Kidney tubule cell (primary cell): Measurements from ENCODE around the gene MMP11.

Experiments used
- DNase-seq: peaks from one replicate; pipeline ENCODE4 v3.0.0-alpha.2; 2018; ENCODE audit warnings: low spot score

MMP11 gene

GRCh38 chr22:23781511-23782183 lies 9.0 kb downstream of the MMP11 start:
- DNase-seq = peak; percentile 28

DNA sequence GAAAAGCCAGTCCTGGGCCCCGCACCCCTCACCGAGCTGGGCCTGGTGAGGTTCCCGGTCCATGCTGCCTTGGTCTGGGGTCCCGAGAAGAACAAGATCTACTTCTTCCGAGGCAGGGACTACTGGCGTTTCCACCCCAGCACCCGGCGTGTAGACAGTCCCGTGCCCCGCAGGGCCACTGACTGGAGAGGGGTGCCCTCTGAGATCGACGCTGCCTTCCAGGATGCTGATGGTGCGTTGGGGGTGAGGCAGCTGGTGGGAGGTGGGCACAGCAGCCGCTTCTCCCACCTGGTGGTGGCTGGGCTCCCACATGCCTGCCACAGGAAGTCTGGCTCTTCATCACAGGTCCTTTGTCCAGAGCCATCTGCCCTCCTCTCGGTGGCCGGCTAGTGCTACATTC lies 9.6 kb downstream of the MMP11 start:
- no peak for DNase-seq

DNA sequence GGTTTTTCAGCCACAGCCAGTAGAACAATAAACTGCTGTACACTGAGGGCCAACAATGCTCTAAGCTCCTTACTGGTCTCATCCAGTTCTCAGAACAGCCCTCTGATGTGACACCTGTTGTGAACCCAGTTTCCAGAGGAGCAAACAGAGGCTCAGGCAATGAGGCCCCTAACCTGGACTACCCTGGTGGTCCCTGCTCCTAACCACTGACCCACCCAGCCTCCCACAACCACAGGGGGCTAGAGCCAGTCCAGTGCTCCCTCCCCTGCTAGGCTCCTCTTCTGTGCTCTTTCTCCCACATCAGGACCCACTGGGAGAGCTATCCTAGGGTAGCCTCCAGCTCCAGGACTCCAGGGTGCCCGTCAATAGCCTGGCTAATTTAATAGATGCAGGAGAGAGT lies 10.1 kb downstream of the MMP11 start:
- no peak for DNase-seq

GRCh38 chr22:23783265-23784150 lies 10.9 kb downstream of the MMP11 start:
- no peak for DNase-seq

- peak; percentile 49 for DNase-seq
These were observed 11.6 kb downstream of the MMP11 start for GRCh38 chr22:23784215-23784732.

GRCh38 chr22:23786261-23786710 lies 13.6 kb downstream of the MMP11 start:
- DNase-seq = no peak

DNA sequence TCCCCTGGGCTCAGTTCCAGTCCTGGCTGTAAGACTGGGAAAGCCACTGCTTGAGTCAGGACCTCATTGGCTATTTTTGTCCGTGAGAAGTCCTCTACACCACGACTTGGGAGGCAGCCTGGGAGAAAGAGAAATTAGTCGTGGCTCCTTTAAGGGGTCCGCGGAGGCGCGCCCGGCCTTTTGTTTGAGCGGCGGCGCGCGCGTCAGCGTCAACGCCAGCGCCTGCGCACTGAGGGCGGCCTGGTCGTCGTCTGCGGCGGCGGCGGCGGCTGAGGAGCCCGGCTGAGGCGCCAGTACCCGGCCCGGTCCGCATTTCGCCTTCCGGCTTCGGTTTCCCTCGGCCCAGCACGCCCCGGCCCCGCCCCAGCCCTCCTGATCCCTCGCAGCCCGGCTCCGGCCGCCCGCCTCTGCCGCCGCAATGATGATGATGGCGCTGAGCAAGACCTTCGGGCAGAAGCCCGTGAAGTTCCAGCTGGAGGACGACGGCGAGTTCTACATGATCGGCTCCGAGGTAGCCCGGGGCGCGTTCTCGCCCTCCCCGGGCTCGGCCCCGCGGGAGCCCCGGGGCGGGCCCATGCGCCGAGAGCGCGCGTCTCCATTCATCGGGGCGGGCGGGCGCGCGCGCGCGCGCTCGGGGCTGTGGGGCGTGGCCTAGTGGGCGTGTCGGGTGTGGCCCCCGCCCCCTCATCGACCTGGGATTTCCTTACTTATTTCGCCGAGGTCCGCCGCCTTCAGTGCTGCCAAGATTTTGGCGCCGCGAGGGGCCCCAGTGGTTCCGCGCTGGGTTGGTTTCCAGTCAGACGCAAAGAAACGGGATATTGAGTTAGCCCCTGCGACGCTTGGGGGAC lies 14.3 kb downstream of the MMP11 start, which contains the start of gene SMARCB1:
Gene SMARCB1 (plus strand): TSS at position 215 of the 848 bp plus-strand sequence. CDS start 204 bp downstream, at position 419.
- DNase-seq = peak; percentile 89

- DNase-seq = no peak
These were observed 14.9 kb downstream of the MMP11 start for GRCh38 chr22:23787600-23787896.

GRCh38 chr22:23787910-23788309 lies 15.3 kb downstream of the MMP11 start:
- no peak for DNase-seq

- no peak for DNase-seq
These were observed 16.5 kb downstream of the MMP11 start for GRCh38 chr22:23789121-23789520.

- no peak for DNase-seq
These were observed 17.0 kb downstream of the MMP11 start for GRCh38 chr22:23789638-23790037.

DNA sequence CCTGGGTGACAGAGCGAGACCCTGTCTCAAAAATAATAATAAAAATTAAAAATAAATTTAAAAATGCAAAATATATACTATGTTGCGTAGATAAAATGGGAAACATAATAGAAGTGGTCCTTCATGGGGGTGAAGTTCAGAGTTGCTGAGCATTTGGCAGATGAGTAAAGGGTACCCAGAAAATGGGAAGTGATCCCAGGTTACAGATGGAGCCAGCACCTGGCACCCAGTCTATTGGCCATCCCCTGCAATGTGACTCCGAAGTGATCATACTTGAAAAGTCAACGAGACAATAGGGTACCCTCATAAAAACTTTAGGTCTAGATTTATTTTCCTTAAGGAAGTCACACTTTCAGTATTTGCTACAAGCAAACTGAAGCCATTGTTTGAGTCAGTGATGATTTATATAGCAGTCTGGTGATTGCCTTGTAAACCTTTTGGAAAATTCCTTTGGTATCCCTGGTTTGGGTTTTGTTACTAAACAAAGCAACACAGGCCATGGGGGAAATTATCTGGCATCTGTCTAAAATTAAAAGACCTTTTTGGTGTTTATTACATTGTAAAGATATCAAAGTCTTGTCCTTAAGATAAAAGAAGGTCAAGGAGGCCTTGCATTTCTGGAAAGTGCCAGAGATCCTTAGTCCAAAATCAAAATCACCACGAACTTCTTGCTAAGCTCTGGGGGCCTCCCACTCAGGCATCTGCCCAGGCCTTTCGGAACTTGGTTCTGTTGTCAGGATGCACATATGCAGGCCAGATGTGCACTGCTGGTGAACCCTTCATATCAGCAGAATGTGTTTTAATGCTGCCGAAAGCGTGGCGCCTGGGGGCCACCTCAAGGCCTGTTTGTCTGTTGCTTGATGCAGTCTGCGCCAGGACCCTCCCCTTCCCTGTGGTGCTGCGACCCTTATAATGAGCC lies 18.4 kb downstream of the MMP11 start:
- DNase-seq = no peak

GRCh38 chr22:23791738-23792645 lies 19.3 kb downstream of the MMP11 start:
- no peak for DNase-seq

DNA sequence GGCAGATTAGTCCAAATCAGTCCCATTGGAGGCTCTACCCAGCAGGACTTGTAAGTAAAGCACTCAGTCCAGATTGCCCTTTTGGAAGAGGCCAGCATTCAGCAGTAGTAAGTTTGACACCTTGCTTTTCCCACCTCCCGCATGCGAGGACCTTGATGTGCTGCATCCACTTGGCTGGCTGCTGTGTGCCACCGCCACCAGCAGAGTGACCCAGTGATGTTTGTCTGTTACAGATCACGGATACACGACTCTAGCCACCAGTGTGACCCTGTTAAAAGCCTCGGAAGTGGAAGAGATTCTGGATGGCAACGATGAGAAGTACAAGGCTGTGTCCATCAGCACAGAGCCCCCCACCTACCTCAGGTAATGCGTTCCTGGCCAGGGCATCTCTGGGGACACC lies 20.7 kb downstream of the MMP11 start:
- no peak for DNase-seq

- DNase-seq = no peak
These were observed 23.8 kb downstream of the MMP11 start for GRCh38 chr22:23796461-23796860.

- no peak for DNase-seq
These were observed 27.9 kb downstream of the MMP11 start for GRCh38 chr22:23800297-23801237.

- no peak for DNase-seq
These were observed 28.7 kb downstream of the MMP11 start for GRCh38 chr22:23801238-23801821.

DNA sequence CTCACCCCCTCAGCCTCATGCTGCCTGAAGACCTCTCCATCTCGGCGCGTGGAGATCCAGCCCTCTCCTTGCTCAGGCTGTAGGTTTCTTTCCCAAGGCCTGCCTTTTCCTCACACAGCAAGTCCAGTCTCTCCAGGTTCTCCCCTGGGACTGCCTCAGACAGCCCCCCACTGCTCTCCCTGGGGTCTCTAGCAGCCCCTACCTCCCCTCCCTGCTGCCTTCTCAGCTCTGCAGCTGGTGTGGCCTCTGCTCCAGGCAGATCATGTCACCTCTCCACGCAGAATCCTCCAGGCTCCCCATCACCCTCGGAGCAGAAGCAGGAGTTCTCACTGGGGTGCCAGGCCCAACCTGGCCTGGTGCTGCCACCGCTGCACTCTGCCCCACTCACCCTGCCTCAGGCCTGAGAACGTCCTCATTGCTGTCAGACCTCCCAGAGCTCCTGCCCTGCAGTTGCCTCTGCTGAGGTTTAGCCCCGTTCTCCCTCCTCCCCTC lies 29.3 kb downstream of the MMP11 start:
- no peak for DNase-seq
